ENCODE measurements around the gene TMEM37.

Gene TMEM37

DNA sequence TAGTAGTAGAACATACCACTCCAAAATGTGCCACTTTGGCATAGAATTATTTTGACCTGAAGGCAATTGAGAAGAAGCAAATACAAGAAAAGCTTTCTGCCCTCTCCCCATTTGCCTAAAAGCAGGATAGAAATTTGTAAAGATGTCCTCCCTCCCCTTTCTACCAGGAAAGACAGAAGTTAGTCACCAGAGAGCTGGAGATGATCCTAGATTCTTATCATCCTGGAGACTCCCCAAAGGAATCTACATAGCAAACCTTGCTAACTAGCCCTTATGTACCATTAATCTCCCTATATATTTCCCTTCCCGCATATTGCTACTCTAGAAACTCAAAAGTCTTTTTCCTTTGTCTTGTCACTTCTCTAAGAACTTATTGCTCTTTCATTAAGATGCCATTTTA, 12.6 kb upstream of the TMEM37 start:
- no peak for DNase-seq

DNA sequence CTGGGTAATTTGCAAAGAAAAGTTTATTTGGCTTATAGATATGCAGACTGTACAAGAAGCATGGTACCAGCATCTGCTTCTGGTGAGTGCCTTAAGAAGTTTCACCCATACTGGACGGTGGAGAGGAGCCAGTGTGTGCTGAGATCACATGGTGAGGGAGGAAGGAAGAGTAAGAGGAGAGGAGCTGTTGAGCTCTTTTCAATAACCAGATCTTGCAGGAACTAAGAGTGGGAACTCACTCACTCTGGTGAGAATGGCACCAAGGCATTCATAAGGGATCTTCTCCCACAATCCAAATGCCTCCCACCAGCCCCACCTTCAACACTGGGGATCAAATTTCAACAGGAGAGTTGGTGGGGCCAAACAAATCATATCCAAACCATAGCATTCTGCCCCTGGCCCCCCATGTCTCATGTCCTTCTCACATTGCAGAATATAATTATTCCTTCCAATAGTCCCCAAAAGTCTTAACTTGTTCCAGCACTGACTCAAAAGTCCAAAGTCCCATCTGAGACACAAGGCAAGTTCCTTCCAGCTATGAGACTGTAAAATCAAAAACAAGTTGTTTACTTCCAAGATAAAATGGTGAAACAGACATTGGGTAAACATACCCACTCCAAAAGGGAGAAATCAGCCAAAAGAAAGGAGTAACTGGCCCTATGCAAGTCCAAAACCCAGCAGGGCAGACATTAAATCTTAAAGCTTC, 11.7 kb upstream of the TMEM37 start:
- DNase-seq = no peak

DNA sequence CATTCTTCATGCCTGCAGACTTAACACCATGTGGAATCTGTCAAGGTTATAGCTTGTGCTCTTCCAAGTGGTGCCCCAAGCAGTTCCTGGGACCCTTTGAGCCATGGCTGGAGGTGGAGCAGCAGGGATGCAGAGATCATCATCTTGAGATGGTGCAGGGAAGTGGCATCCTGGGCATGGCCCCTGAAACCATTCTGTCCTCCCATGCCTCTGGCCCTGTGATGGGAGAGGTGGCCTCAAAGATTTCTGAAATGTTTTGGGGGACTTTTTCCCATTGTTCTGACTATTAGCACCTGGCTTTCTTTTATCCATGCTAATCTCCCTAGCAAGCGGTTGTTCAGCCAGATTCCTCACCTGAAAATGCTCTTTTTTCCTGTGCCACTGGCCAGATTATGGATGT, 10.3 kb upstream of the TMEM37 start:
- no peak for DNase-seq

DNA sequence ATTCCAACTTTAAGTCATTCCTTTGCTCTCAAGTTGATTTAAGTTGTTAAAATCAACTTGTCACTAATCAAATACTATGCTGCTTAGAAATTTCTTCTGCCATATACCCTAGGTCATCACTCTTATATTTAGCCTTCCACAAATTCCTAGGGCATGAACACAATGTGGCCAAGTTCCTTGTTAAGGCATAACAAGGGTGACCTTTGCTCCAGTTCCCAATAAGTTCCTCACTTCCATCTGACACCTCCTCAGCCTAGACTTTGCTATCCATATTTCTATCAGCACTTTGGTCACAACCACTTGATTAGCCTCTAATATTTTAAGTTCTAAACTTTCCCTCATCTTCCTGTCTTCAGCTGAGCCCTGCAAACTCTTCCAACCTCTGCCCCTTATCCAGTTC, 9.9 kb upstream of the TMEM37 start:
- DNase-seq = no peak

DNA sequence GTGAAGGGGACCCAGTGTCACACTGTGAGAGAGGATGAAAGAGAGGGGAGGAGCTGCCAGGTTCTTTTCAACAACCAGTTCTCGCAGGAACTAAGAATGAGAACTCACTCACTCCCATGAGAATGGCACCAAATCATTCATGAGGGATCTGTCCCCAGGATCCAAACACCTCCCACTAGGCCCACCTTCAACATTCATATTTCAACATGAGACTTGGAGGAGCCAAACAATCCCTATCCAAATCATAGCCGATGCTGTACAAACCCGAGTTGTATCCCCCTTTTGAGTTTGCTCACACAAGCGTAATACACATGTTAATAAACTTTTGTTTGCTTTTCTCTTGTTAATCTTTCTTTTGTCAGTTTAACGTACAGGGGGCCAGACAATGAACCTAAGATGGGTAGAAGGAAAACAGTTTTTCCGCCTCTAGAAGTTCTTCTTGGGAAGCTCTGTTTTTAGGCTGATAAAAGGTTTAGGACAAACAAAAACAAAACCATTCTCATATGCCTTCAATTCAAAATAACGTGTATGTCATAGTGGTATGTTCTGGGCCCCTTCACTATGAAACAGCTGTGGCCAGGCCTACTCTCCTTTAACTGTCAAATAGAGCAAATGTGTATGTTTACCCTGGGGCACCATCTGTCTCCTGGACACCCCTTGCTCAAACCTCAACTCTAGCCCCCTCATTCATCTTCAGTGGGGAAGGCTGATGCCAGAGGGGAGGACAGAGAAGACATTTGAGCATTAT, 9.1 kb upstream of the TMEM37 start:
- no peak for DNase-seq

DNA sequence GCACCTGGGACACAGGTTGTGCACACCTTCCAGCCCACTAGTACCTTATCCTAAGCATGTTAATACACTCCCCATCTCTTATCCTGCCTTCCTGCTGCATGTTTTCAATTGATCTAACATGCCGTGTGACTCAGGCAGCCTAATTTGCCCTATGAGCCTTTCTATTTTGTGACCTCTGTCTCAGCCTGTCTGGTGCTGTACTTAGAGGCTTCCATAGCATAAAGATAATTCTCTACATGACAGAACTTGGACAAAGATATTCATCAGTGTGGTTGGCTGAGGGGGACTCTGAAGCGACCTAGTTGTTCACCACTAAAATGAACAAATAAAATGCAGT, 8.6 kb upstream of the TMEM37 start:
- DNase-seq = no peak

DNA sequence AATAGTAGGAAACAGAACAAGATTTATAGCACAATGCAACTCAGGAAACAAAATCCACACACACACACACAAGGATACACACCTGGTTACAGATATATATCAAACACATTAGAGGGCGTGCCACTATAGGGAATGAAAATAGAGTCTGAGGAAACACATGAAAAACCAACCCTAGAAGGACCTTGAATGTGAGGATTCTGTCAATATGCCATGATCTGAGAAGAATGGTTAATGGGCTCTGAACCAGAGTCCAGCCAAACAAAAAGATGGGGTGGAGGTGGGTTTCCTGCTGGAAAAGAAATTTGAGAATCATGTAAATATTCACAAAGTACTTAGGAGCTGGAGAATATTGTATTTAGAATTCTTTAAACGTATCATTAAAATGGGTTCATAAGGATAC, 7.8 kb upstream of the TMEM37 start:
- DNase-seq = no peak

DNA sequence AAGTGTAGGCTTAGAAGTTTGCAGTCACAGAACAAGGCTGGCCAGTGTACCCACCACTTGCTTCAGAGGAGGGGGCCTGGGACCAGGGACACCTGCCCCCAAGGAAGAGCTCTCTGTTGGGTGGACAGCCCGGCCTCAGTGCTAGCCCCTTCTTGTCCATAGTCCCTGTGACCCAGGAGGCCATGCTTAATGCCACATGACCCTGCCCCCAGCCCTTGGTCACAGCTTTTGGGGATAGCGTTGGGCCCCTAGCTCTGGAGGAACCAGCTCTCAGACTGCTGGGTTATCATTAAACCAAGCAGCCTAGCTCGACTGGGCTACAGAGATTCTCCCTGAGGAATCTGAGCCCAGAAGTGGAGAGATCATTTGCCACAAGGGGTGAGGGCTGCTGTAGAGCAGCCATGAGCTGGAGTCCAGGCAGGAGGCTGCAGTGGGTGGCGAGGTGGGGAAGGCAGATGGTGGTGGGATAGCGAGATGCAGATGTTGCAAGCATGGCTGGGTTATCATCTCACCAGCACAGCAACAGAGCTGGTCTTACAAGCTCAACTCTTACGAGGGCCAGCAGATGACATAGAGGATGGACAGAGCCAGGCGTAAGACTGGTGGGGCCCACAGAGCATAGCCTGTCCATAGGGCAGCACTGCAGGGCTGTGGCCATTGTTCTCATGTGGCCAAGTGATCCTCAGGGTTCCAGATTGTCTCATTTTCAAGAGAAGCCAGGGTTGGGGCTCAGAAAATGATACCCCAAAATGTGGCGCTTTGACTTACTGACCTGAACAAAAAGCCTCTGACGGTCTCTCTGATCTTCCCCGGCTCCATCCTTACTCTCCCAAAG, 7.2 kb upstream of the TMEM37 start:
- no peak for DNase-seq

DNA sequence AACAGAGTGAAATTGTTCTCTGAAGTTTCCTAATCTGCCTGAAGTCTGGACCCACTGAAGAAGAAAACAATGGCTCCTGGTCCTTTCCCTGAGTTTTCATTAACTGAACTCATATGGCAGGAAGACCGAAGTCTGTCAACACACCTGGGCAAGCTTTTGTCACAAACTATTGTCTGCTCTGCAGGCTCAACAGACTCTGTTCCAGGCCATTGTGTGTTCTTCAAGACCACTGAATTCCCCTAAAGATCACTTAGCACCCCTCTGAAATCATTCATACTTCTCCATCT, 6.6 kb upstream of the TMEM37 start:
- no peak for DNase-seq

DNA sequence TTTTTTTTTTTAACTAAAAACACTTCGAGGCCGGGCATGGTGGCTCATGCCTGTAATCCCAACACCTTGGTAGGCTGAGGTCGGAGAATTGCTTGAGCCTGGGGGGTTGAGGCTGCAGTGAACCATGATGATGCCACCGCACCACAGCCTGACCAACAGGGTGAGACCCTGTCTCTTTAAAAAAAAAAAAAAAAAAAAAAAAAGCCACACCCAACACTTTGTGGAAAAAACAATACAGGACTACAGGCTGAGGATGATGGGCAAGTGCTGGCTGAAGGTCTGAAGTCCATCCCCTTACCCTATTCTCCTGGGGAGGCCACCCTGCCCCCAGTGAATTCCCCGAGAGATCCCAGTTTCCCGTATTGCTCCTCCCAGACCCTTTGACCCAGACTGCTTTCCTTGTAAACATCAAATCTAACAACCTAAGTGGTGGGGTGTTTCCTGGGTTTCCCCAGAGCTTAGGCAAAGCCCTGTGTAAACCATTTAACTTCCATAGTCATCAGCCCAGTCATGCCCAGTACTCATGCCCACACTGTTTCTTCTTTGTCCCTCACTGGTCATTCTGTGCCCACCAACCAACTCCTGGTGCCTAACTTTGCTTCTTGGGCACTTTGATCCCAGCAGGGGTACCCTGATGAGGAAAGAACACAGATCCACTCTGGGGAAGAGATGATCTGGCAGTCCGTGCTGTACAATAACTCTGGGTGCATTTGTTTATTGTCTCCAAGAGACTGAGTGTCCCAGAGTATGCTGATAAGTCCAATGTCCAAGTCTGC, 5.8 kb upstream of the TMEM37 start:
- no peak for DNase-seq

DNA sequence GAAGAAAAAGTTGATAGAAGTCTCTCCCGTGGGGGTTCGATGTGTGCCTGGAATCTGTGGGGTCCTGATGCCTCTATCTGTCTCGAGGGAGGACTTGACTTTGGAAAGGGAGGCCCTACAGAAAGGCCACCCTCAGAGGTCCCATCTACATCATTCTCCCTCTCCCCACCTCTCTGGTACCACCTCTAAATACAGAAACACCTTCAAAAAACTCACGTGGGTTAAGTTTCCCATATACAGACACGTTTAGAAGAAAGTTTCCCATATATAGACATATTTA, 5.3 kb upstream of the TMEM37 start:
- DNase-seq = no peak

DNA sequence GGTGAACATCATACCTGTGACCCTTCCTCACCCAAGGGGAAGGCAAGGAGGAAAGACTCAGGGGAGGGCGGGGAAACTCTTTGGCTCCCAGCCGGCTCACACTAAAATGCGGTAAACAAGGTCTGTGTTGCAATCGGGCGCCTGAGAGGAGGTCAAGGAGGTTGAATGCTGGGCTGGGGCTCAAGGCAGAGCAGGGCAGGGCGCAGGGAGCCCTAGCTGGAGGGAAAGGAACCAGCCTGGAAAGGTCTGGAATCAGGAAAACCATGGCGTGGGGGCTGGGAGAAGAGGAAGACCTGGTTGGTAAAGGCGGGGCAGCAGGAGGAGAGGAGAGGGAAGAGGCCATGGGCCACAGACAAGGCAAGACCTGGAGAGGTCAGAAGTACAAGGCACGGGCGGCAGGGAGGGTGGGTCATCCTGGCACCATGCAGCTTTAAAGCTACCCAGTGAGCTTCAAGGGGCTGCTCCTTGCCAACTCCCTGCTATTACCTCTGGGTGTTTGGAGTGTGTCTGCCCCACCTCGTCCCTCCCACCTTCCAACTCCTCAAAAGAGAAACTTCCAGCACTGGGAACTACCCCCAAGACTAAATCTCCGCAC, 4.8 kb upstream of the TMEM37 start:
- no peak for DNase-seq

DNA sequence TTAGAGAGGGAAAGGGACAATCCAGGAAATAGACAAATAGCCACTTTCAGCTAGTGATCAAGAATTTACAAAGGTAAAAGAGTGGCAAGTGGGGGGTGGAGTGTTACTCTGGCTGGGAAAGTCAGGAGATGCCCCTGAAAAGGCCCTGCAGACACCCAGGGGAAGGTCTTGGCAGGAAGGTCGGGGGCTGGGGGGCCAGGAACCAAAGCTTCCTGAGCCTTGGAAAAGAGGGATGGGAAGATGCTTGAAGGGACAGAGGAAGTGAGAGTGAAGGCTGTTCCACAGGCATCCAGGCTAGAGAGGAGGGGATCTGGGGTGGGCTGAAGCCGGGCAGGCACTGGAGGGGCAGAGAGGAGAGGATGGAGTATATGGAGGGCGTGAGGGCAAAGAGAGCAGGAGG, 3.9 kb upstream of the TMEM37 start:
- DNase-seq = no peak

DNA sequence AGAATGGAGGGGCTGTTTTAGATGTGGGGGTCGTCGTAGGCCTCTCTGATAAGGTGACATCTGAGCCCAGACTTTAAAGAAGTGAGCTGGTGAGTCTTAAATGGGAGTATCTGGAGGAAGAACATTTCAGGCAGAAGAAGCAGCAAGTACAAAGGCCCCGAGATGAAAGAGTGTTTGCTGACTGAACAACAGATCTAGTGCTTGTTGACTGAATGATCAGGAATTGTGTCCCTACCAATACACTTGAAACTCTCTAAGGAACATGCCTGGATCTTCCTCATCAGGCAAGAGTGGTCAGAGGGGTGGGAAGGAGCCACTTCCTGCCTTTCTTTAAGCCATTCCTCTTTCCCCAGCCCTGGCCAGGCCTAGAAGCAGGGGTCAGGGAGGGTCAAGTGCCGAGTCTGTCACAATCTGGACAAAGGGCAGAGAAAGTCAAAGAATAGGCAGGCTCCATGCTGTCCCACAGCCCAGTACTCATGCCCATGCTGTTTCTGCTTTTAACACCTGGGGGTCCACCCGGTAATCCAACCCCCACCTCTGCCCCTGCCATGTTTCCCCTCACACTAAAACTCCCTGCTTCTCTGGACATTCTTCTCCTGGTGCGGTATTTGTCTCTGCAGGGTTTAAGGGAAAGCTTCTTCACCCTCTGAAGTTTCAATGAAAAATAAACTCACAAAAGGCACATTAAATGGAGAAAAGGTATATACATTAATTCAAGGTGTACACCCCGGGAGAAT, 3.0 kb upstream of the TMEM37 start:
- no peak for DNase-seq

DNA sequence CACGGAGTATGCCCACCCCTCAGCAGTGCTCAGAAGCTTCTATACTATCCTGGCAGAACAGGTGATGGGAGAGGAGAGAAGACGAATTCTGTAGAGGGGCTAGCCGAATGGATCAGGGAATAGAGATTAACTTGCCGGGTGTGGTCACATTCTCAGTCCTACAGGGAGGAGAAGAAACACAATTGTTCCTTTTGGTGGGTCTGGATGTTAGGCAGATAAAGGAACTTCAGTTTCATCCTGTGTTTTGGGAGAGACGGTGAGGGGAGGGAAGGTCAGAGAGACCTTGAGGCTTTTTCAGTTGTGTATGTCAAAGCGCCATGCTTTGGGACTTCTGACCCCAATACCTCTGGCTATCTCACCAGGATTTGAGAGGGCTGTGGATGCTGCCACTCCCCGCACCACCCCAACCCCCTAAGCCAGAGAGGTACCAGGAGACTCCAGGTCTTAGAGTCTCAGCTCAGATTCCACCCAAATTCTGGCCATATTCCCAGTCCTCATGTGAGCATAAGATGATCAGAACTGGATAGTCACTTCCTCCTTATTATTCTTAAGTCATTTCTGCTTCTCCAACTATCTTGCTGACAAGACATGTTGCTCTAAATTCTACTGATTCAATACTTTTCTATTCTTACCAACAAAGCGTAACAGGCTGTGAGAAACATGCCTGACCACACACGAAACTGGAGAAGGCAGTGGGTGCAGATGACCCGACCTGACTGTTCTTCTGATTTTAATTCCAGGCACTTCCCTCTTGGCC, 2.3 kb upstream of the TMEM37 start:
- DNase-seq = no peak

DNA sequence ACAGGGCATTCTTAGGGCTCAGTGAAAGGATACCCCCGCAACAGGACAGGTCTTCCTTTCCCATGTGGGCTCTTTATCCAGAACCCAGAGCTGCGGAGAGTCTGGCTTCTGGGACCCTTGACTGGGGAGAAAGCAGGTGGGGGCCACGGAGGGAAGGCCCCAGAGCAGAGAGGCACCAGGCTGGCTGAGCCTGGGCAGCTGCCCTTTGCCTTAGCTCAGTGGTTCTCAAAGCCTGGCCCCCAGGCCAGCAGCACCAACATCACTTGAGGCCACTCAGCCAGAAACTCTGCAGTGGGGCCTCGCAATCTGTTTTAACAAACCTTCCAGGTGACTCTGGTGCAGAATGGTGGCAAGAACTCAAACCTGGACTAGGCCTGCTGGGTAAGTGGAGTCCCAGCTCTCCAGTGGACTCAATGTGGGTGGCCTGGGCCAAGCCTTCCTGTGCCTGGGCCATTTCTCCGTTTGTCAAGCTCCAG, 1.6 kb upstream of the TMEM37 start:
- DNase-seq = no peak

DNA sequence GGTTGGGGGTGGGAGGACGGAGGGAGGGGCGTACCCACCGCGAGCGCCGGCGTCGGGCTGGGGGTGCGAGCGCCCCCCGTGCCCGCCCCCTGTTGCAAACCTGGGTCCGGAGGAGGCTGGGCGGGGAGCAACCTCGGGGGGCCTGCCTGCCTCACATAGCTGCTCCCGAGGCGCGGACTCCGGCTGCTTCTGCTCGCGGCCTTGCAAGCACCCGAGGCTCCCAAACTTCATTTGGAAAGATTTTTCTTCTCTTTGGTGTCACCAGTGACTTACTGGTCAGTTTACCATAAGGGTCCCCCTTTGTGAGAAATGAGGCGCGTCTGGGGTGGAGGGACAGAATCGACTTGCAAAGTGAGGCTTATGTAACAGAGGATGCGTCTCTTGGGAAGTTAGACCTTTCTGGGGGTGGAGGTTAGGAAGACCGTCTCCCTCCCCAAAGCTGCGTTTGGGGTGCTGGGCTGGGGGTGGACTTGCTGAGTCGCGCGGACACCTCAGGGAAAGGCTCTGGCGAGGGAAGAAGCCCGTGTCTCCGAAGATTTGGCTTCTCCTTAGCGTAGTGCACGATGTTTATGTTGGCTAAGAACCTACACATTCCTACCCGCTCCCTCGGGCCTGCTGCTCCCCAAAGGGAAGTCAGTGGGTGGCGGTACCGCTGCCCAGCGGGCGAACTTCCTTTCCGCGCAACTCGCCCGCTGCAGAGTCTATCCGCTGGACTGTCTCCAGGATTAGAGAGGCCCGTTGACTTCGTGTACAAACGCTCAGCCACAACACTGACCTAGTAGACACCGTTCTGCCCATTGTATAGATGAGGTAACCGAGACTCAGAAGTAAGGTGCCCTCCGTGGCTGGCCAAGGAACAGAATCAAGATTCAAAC, 559 bp downstream of the TMEM37 start:
- no peak for DNase-seq

DNA sequence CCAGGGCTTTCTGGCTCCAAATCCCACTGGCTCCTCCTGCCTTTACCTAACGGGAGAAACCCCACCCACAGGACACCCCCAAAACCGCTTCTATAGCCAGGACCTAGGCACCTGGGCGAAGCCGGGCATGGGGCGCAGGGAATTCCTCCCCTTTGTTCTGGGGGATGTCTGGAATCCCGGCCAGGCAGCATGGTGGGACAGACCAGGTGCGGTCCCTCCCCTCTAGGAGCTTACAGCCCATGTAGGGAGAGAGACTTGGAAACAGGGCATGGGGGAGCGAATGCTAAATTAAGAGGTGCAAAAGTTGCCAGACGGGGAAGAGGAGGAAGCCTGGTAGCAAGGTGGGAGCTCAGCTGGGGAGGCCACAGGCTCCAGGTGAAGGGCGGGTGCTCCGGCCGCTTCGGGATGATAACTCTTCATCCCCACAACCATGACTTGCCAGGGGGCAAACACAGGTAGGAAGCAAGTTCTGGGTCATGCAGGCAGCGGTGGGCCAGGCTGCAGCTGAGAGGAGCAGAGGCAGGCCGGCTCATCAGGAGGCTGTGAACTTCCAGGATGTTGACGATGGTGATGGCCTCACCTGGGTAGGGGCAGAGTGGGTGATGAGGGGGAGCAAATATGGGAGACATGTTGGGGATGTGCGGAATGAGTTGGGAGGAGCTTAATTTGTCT, 1.3 kb downstream of the TMEM37 start:
- DNase-seq = no peak

DNA sequence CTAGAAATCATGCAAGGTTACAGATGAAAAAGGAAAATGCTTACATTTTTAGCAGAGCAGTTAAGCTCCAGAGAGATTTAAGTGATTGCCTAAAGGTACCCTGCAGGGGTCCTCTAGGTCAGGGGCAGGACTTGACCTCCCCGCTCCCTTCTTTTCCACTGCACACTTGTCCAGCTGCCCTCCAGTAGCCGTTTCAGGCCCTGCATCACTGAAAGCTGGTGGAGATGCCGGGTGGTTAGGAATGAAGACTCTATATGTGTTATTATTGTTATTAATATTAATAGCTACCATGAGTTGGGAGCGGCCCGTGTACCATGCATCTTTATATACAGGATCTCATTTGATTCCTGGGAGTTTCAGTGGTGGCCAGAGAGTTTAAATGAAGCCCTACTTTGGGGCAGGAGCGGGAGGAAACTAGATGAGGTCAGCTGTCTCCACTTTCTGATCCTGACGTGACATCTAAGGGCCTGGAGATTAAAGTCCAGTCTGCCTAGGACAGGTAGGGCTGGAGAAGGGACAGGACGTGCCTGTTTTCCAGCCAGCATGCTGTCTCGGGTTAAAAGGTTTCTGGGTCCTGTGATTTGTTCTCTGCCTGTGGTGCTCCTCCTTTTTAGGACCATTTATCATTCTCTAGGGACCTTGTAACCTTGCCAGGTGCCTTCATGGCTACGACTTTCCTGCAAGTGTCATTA, 2.1 kb downstream of the TMEM37 start:
- DNase-seq = no peak

All from left hindlimb (tissue), 1 donor.